ENCODE measurements around the gene POMT2. TPM values are rescaled to one million over a fixed set of nuclear protein-coding genes. Genes with fewer than 3 reads are reported as not detected.
"Not testable (repeated sequence)": the region's sequence is repeated elsewhere in the genome, so short reads cannot be mapped to it uniquely, and the experiment has no call there.

Gene POMT2
- total and polyA plus RNA-seq, 5 donors = 8.3 to 21.9 (median 15.5) TPM

DNA sequence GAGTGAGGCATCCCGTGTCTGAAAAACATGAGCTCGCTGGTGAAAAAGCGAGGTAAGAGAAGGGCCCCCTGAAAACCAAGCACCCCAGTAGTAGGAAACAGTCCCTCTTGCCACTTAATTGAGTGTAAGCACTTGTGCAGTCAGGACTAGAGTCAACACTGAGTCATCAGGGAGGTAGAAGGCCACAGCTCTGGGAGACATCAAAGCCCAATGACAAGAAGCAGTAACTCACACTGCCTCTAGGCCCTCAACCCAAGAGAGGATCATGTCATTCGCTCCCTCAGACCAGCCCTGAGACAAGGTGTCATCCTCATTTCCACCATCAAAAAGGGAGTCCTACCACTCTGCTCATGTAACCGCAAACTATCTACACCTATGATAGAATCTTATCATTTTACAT, 17.8 kb downstream of the POMT2 start:
- Histone ChIP-seq H3K27ac (ENCODE audit: low read length) (no peak overlapping the region), H3K9me3 (ENCODE audit: control insufficient read depth, low read length) (no peaks in the 10 kb centered on the region), H3K27me3 (ENCODE audit: control insufficient read depth, insufficient read depth) (no peaks in the 10 kb centered on the region), H3K4me3 (ENCODE audit: low read length) (no peak overlapping the region), H3K4me1 (ENCODE audit: control insufficient read depth, insufficient read depth, low read length) (no peaks in the 10 kb centered on the region)
- WGBS = 95% methylated on average over 5 of the region's 5 CpGs
- no peak for ATAC-seq
- intact Hi-C loops (cut with DNase I) = loop anchor here in 1 of 4 donors (5.0 kb wide), 1 partner anchor 249 kb away; no protein-coding TSS in a partner anchor
- no peak for DNase-seq

GRCh38 chr14:77301103-77301502, 19.6 kb downstream of the POMT2 start:
- H3K27me3 ChIP-seq (ENCODE audit: control insufficient read depth, insufficient read depth) = no peaks in the 10 kb centered on the region
- peak; percentile 65 to 70 for ATAC-seq
- peak; percentile 77 to 91 (median 86) for DNase-seq
- intact Hi-C loops (cut with DNase I) = loop anchor here in 1 of 4 donors (5.0 kb wide), 1 partner anchor 251 kb away; no protein-coding TSS in a partner anchor
- H3K4me1 ChIP-seq (ENCODE audit: control insufficient read depth, insufficient read depth, low read length) = no peaks in the 10 kb centered on the region
- H3K9me3 ChIP-seq (ENCODE audit: control insufficient read depth, low read length) = no peaks in the 10 kb centered on the region
- WGBS = 36% methylated on average over 10 of the region's 10 CpGs
- H3K4me3 ChIP-seq (ENCODE audit: low read length) = no peak overlapping the region
- no peak overlapping the region for H3K27ac ChIP-seq (ENCODE audit: low read length)

DNA sequence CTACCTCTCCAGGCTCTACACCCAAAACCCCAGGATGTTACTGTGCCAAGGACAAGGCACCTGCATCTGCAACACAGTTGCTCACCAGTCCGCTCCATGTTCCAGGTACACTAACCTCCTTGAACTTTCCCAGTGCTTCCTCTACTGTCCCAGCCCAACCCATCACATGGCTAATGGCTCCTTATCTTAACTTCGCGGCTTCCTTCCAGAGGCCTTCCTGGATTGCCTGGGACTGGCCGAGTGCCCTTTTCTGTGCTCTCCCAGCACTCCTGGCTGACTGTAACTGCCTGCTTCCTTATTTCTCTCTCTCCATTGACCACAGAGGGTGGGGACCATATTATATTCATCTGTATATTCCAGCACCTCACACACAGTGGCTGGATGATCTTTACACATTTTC, 20.9 kb downstream of the POMT2 start:
- Histone ChIP-seq H3K4me3 (ENCODE audit: low read length) (no peak overlapping the region), H3K9me3 (ENCODE audit: control insufficient read depth, low read length) (no peaks in the 10 kb centered on the region), H3K27ac (ENCODE audit: low read length) (no peak overlapping the region), H3K4me1 (ENCODE audit: control insufficient read depth, insufficient read depth, low read length) (no peaks in the 10 kb centered on the region), H3K27me3 (ENCODE audit: control insufficient read depth, insufficient read depth) (no peaks in the 10 kb centered on the region)
- 65% methylated on average over 4 of the region's 4 CpGs for WGBS
- ATAC-seq (peak; percentile 63 to 80), DNase-seq (no peak)
- intact Hi-C loops (cut with DNase I) = loop anchor here in 1 of 4 donors (5.0 kb wide), 1 partner anchor 253 kb away; no protein-coding TSS in a partner anchor

GRCh38 chr14:77296906-77297305, 23.8 kb downstream of the POMT2 start:
- DNase-seq (no peak), ATAC-seq (no peak)
- Histone ChIP-seq H3K27me3 (ENCODE audit: control insufficient read depth, insufficient read depth) (no peaks in the 10 kb centered on the region), H3K4me3 (ENCODE audit: low read length) (no peak overlapping the region), H3K4me1 (ENCODE audit: control insufficient read depth, insufficient read depth, low read length) (no peaks in the 10 kb centered on the region), H3K9me3 (ENCODE audit: control insufficient read depth, low read length) (no peaks in the 10 kb centered on the region), H3K27ac (ENCODE audit: low read length) (no peak overlapping the region)
- intact Hi-C loops (cut with DNase I) = no loop called here
- WGBS = 89% methylated on average over 8 of the region's 8 CpGs

DNA sequence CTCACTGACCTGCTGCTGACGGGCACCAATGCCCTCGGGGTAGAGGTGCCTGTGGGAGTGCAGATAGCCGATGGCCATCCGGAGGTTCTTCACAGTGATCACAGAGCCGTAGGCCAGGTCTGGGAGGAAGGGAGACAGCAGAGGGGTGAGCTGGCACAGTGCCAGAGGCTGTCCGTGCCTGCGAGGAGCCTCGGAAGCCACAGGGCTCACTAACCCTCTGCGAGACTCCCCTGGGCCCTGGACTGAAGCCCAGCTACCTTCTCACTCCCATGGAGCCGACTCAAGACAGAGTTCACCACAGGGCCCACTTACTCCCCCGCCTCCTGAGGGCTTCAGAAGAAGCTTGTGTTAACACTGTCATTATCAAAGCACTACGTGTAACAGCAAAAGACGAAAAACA, 24.5 kb downstream of the POMT2 start:
- no peak overlapping the region for H3K4me3 ChIP-seq (ENCODE audit: low read length)
- 66% methylated on average over 13 of the region's 13 CpGs for WGBS
- no peaks in the 10 kb centered on the region for H3K4me1 ChIP-seq (ENCODE audit: control insufficient read depth, insufficient read depth, low read length)
- no peaks in the 10 kb centered on the region for H3K9me3 ChIP-seq (ENCODE audit: control insufficient read depth, low read length)
- DNase-seq (no peak), ATAC-seq (no peak)
- no peaks in the 10 kb centered on the region for H3K27me3 ChIP-seq (ENCODE audit: control insufficient read depth, insufficient read depth)
- intact Hi-C loops (cut with DNase I) = no loop called here
- H3K27ac ChIP-seq (ENCODE audit: low read length) = no peak overlapping the region

GRCh38 chr14:77290705-77291104, 30.0 kb downstream of the POMT2 start:
- Histone ChIP-seq H3K27me3 (ENCODE audit: control insufficient read depth, insufficient read depth) (no peaks in the 10 kb centered on the region), H3K4me1 (ENCODE audit: control insufficient read depth, insufficient read depth, low read length) (no peaks in the 10 kb centered on the region), H3K27ac (ENCODE audit: low read length) (no peak overlapping the region), H3K9me3 (ENCODE audit: control insufficient read depth, low read length) (no peaks in the 10 kb centered on the region), H3K4me3 (ENCODE audit: low read length) (no peak overlapping the region)
- intact Hi-C loops (cut with DNase I) = no loop called here
- no peak for DNase-seq
- no peak for ATAC-seq
- 82% methylated on average over 4 of the region's 4 CpGs for WGBS

DNA sequence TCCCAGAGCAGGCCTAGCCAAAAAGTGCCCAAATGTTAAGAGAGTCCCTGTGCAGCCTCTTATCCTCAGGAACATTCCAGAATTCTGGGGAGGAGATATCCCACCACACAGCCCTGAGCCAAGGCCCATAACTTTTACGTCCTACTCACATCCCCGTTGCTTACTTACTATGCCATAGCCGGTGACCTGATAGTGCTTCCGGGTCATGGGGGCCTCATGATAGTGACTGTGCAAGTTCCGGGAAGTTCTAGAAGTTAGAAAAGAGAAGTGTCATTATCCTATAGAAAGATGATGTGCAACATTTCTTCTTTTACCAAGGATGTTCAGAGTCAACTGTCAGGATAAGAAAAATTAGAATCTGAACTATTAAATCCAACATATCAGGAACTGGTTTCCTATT, 34.1 kb downstream of the POMT2 start:
- ATAC-seq = no peak
- Histone ChIP-seq H3K4me1 (ENCODE audit: control insufficient read depth, insufficient read depth, low read length) (no peaks in the 10 kb centered on the region), H3K27ac (ENCODE audit: low read length) (no peak overlapping the region), H3K4me3 (ENCODE audit: low read length) (no peak overlapping the region), H3K9me3 (ENCODE audit: control insufficient read depth, low read length) (no peaks in the 10 kb centered on the region), H3K27me3 (ENCODE audit: control insufficient read depth, insufficient read depth) (no peaks in the 10 kb centered on the region)
- 87% methylated on average over 5 of the region's 5 CpGs for WGBS
- DNase-seq = no peak
- intact Hi-C loops (cut with DNase I) = no loop called here

- H3K9me3 ChIP-seq (ENCODE audit: control insufficient read depth, low read length) = no peaks in the 10 kb centered on the region
- DNase-seq = no peak
- H3K27ac ChIP-seq (ENCODE audit: low read length) = no peak overlapping the region
- no peaks in the 10 kb centered on the region for H3K4me1 ChIP-seq (ENCODE audit: control insufficient read depth, insufficient read depth, low read length)
- intact Hi-C loops (cut with DNase I) = no loop called here
- ATAC-seq = no peak
- 96% methylated on average over 5 of the region's 5 CpGs for WGBS
- no peaks in the 10 kb centered on the region for H3K27me3 ChIP-seq (ENCODE audit: control insufficient read depth, insufficient read depth)
- no peak overlapping the region for H3K4me3 ChIP-seq (ENCODE audit: low read length)
Measured at GRCh38 chr14:77284466-77284865, 36.2 kb downstream of the POMT2 start.

DNA sequence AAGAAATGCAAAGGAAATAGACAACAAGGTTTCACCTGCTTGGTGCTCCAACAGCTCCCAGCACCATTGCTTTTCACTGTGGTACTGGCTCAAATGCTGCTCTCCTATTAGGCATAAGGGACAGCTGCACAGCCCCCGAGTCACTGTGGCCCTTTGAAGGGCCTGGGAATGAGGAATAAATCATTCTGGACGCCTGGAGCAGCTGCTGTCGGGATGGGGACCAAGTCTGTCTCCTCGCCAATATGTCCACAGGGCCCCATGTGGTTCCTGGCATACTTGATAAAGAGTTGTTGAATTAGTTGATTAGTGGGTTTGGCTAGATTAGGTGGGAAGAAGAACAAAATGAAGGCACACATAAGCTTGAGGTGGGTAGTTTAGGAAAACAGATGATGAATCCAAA, 36.6 kb downstream of the POMT2 start:
- Histone ChIP-seq H3K27ac (ENCODE audit: low read length) (no peak overlapping the region), H3K4me3 (ENCODE audit: low read length) (no peak overlapping the region), H3K4me1 (ENCODE audit: control insufficient read depth, insufficient read depth, low read length) (no peaks in the 10 kb centered on the region), H3K9me3 (ENCODE audit: control insufficient read depth, low read length) (no peaks in the 10 kb centered on the region), H3K27me3 (ENCODE audit: control insufficient read depth, insufficient read depth) (no peaks in the 10 kb centered on the region)
- WGBS = 87% methylated on average over 4 of the region's 4 CpGs
- intact Hi-C loops (cut with DNase I) = no loop called here
- DNase-seq (no peak), ATAC-seq (no peak)

- DNase-seq (no peak), ATAC-seq (no peak)
- no peaks in the 10 kb centered on the region for H3K27me3 ChIP-seq (ENCODE audit: control insufficient read depth, insufficient read depth)
- no peak overlapping the region for H3K27ac ChIP-seq (ENCODE audit: low read length)
- intact Hi-C loops (cut with DNase I) = no loop called here
- no peak overlapping the region for H3K4me3 ChIP-seq (ENCODE audit: low read length)
- no peaks in the 10 kb centered on the region for H3K9me3 ChIP-seq (ENCODE audit: control insufficient read depth, low read length)
- WGBS = 87% methylated on average over 6 of the region's 6 CpGs
- no peaks in the 10 kb centered on the region for H3K4me1 ChIP-seq (ENCODE audit: control insufficient read depth, insufficient read depth, low read length)
Measured at GRCh38 chr14:77281852-77282410, 38.8 kb downstream of the POMT2 start.

DNA sequence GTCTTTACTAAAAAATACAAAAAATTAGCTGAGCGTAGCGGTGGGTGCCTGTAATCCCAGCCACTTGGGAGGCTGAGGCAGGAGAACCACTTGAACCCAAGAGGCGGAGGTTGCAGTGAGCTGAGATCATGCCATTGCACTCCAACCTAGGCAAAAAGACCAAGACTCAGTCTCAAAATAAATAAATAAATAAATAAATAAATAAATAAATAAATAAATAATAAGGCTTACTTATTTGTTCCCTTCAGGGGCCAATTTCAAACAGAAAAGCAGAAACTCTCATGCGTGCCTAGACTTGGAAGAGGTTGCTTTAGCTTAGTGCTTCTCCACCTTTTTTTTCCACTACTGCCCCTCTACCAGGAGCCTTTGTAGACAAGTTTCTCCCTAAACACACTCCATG, 39.8 kb downstream of the POMT2 start:
- H3K9me3 ChIP-seq (ENCODE audit: control insufficient read depth, low read length); H3K27me3 ChIP-seq (ENCODE audit: control insufficient read depth, insufficient read depth); ATAC-seq; H3K4me3 ChIP-seq (ENCODE audit: low read length); H3K4me1 ChIP-seq (ENCODE audit: control insufficient read depth, insufficient read depth, low read length); intact Hi-C loops (cut with DNase I); H3K27ac ChIP-seq (ENCODE audit: low read length); DNase-seq: not testable (repeated sequence)
- WGBS = 99% methylated on average over 4 of the region's 4 CpGs

GRCh38 chr14:77279719-77280118, 41.0 kb downstream of the POMT2 start:
- ATAC-seq (no peak), DNase-seq (no peak)
- WGBS = 96% methylated on average over 13 of the region's 13 CpGs

More at GRCh38 chr14:77279719-77280118, 41.0 kb downstream of the POMT2 start:
- Histone ChIP-seq H3K4me1 (ENCODE audit: control insufficient read depth, insufficient read depth, low read length) (no peaks in the 10 kb centered on the region), H3K4me3 (ENCODE audit: low read length) (no peak overlapping the region), H3K9me3 (ENCODE audit: control insufficient read depth, low read length) (no peaks in the 10 kb centered on the region), H3K27me3 (ENCODE audit: control insufficient read depth, insufficient read depth) (no peaks in the 10 kb centered on the region), H3K27ac (ENCODE audit: low read length) (no peak overlapping the region)
- intact Hi-C loops (cut with DNase I) = no loop called here

All from right cardiac atrium (tissue), 5 donors.